Measurements from ENCODE around the gene FLNC. TPM values are rescaled to one million over a fixed set of nuclear protein-coding genes. Genes with fewer than 3 reads are reported as not detected.

FLNC gene
- total and polyA plus RNA-seq, 5 donors from 2014 or later = not detected

GRCh38 chr7:128840326-128841170 is 10.3 kb downstream of the FLNC start:
- no peak overlapping the region for H3K27ac Mint-ChIP-seq
- ATAC-seq (ENCODE audit: low read depth in 2 of 2) (no peak), DNase-seq (no peak)
- Histone ChIP-seq H3K36me3 (ENCODE audit: control insufficient read depth, insufficient read depth, low read length) (no peaks in the 10 kb centered on the region), H3K27me3 (ENCODE audit: control insufficient read depth, insufficient read depth, low read length) (no peaks in the 10 kb centered on the region), H3K4me1 (ENCODE audit: control insufficient read depth, insufficient read depth, low read length, poor library complexity, severe bottlenecking) (peaks cover 3% of the 10 kb centered on the region), H3K9me3 (ENCODE audit: control insufficient read depth in 2 of 2, low read length in 2 of 2) (no peaks in the 10 kb centered on the region), H3K4me3 (ENCODE audit: low read depth, low read length) (no peak overlapping the region), H3K27ac (ENCODE audit: insufficient read depth, low read length, poor library complexity, severe bottlenecking) (no peak overlapping the region)
- peaks cover 0 to 3% (median 0%) of the 10 kb centered on the region in 4 donors for H3K4me1 Mint-ChIP-seq
- H3K4me3 Mint-ChIP-seq = no peak overlapping the region
- H3K9me3 Mint-ChIP-seq = no peaks in the 10 kb centered on the region
- no peaks in the 10 kb centered on the region for H3K36me3 Mint-ChIP-seq
- no peaks in the 10 kb centered on the region for H3K27me3 Mint-ChIP-seq

GRCh38 chr7:128841171-128841690 is 11.0 kb downstream of the FLNC start:
- Mint-ChIP-seq H3K36me3 (no peaks in the 10 kb centered on the region), H3K27ac (peak overlapping the region in 1 of 3 donors; percentile 52), H3K27me3 (no peaks in the 10 kb centered on the region), H3K4me1 (peaks cover 0 to 3% (median 0%) of the 10 kb centered on the region in 4 donors), H3K4me3 (peak overlapping the region in 1 of 4 donors; percentile 27), H3K9me3 (no peaks in the 10 kb centered on the region)
- H3K9me3 ChIP-seq (ENCODE audit: control insufficient read depth in 2 of 2, low read length in 2 of 2) = no peaks in the 10 kb centered on the region
- H3K4me3 ChIP-seq (ENCODE audit: low read depth, low read length) = no peak overlapping the region
- no peak for ATAC-seq (ENCODE audit: low read depth in 2 of 2)
- H3K27ac ChIP-seq (ENCODE audit: insufficient read depth, low read length, poor library complexity, severe bottlenecking) = no peak overlapping the region
- peaks cover 3% of the 10 kb centered on the region for H3K4me1 ChIP-seq (ENCODE audit: control insufficient read depth, insufficient read depth, low read length, poor library complexity, severe bottlenecking)
- H3K36me3 ChIP-seq (ENCODE audit: control insufficient read depth, insufficient read depth, low read length) = no peaks in the 10 kb centered on the region
- no peaks in the 10 kb centered on the region for H3K27me3 ChIP-seq (ENCODE audit: control insufficient read depth, insufficient read depth, low read length)
- no peak for DNase-seq

GRCh38 chr7:128841921-128842673 is 11.9 kb downstream of the FLNC start:
- H3K4me1 ChIP-seq (ENCODE audit: control insufficient read depth, insufficient read depth, low read length, poor library complexity, severe bottlenecking) = peaks cover 3% of the 10 kb centered on the region
- H3K4me3 ChIP-seq (ENCODE audit: low read depth, low read length) = no peak overlapping the region
- H3K27ac Mint-ChIP-seq = no peak overlapping the region
- no peaks in the 10 kb centered on the region for H3K27me3 Mint-ChIP-seq
- peaks cover 0 to 3% (median 0%) of the 10 kb centered on the region in 4 donors for H3K4me1 Mint-ChIP-seq
- H3K9me3 Mint-ChIP-seq = no peaks in the 10 kb centered on the region
- no peak overlapping the region for H3K27ac ChIP-seq (ENCODE audit: insufficient read depth, low read length, poor library complexity, severe bottlenecking)
- H3K4me3 Mint-ChIP-seq = no peak overlapping the region
- no peaks in the 10 kb centered on the region for H3K9me3 ChIP-seq (ENCODE audit: control insufficient read depth in 2 of 2, low read length in 2 of 2)
- DNase-seq = peak; percentile 34 to 57 (median 37)
- H3K27me3 ChIP-seq (ENCODE audit: control insufficient read depth, insufficient read depth, low read length) = no peaks in the 10 kb centered on the region
- no peaks in the 10 kb centered on the region for H3K36me3 ChIP-seq (ENCODE audit: control insufficient read depth, insufficient read depth, low read length)
- ATAC-seq (ENCODE audit: low read depth in 2 of 2) = peak; percentile 41 to 50
- H3K36me3 Mint-ChIP-seq = no peaks in the 10 kb centered on the region

GRCh38 chr7:128842674-128843641 is 12.8 kb downstream of the FLNC start:
- H3K4me3 ChIP-seq (ENCODE audit: low read depth, low read length) = no peak overlapping the region
- peaks cover 3% of the 10 kb centered on the region for H3K4me1 ChIP-seq (ENCODE audit: control insufficient read depth, insufficient read depth, low read length, poor library complexity, severe bottlenecking)
- H3K27ac Mint-ChIP-seq = no peak overlapping the region
- H3K4me1 Mint-ChIP-seq = peaks cover 0 to 3% (median 0%) of the 10 kb centered on the region in 4 donors
- no peaks in the 10 kb centered on the region for H3K9me3 ChIP-seq (ENCODE audit: control insufficient read depth in 2 of 2, low read length in 2 of 2)
- DNase-seq (no peak), ATAC-seq (ENCODE audit: low read depth in 2 of 2) (no peak)
- no peaks in the 10 kb centered on the region for H3K27me3 Mint-ChIP-seq
- no peaks in the 10 kb centered on the region for H3K27me3 ChIP-seq (ENCODE audit: control insufficient read depth, insufficient read depth, low read length)
- no peak overlapping the region for H3K27ac ChIP-seq (ENCODE audit: insufficient read depth, low read length, poor library complexity, severe bottlenecking)
- no peaks in the 10 kb centered on the region for H3K36me3 ChIP-seq (ENCODE audit: control insufficient read depth, insufficient read depth, low read length)
- H3K4me3 Mint-ChIP-seq = no peak overlapping the region
- no peaks in the 10 kb centered on the region for H3K36me3 Mint-ChIP-seq
- H3K9me3 Mint-ChIP-seq = no peaks in the 10 kb centered on the region

- Histone ChIP-seq H3K4me1 (ENCODE audit: control insufficient read depth, insufficient read depth, low read length, poor library complexity, severe bottlenecking) (peaks cover 3% of the 10 kb centered on the region), H3K27ac (ENCODE audit: insufficient read depth, low read length, poor library complexity, severe bottlenecking) (no peak overlapping the region), H3K4me3 (ENCODE audit: low read depth, low read length) (no peak overlapping the region), H3K27me3 (ENCODE audit: control insufficient read depth, insufficient read depth, low read length) (no peaks in the 10 kb centered on the region), H3K9me3 (ENCODE audit: control insufficient read depth in 2 of 2, low read length in 2 of 2) (no peaks in the 10 kb centered on the region), H3K36me3 (ENCODE audit: control insufficient read depth, insufficient read depth, low read length) (no peaks in the 10 kb centered on the region)
- H3K27ac Mint-ChIP-seq = peak overlapping the region in 1 of 3 donors; percentile 60
- no peak for DNase-seq
- no peaks in the 10 kb centered on the region for H3K9me3 Mint-ChIP-seq
- no peaks in the 10 kb centered on the region for H3K36me3 Mint-ChIP-seq
- no peak for ATAC-seq (ENCODE audit: low read depth in 2 of 2)
- no peaks in the 10 kb centered on the region for H3K27me3 Mint-ChIP-seq
- H3K4me3 Mint-ChIP-seq = no peak overlapping the region
- peaks cover 0 to 3% (median 0%) of the 10 kb centered on the region in 4 donors for H3K4me1 Mint-ChIP-seq
Measured at GRCh38 chr7:128843938-128844621, 13.9 kb downstream of the FLNC start.

- no peak for DNase-seq
- no peaks in the 10 kb centered on the region for H3K9me3 Mint-ChIP-seq
- H3K36me3 Mint-ChIP-seq = no peaks in the 10 kb centered on the region
- no peak overlapping the region for H3K4me3 ChIP-seq (ENCODE audit: low read depth, low read length)
- no peaks in the 10 kb centered on the region for H3K9me3 ChIP-seq (ENCODE audit: control insufficient read depth in 2 of 2, low read length in 2 of 2)
- no peak for ATAC-seq (ENCODE audit: low read depth in 2 of 2)
- peaks cover 0 to 3% (median 0%) of the 10 kb centered on the region in 4 donors for H3K4me1 Mint-ChIP-seq
- peaks cover 3% of the 10 kb centered on the region for H3K4me1 ChIP-seq (ENCODE audit: control insufficient read depth, insufficient read depth, low read length, poor library complexity, severe bottlenecking)
- H3K4me3 Mint-ChIP-seq = no peak overlapping the region
- H3K27me3 Mint-ChIP-seq = no peaks in the 10 kb centered on the region
- H3K27ac ChIP-seq (ENCODE audit: insufficient read depth, low read length, poor library complexity, severe bottlenecking) = no peak overlapping the region
- H3K27me3 ChIP-seq (ENCODE audit: control insufficient read depth, insufficient read depth, low read length) = no peaks in the 10 kb centered on the region
- no peaks in the 10 kb centered on the region for H3K36me3 ChIP-seq (ENCODE audit: control insufficient read depth, insufficient read depth, low read length)
- peak overlapping the region in 1 of 3 donors; percentile 38 for H3K27ac Mint-ChIP-seq
Measured at GRCh38 chr7:128844777-128845311, 14.6 kb downstream of the FLNC start.

Measured in CD4-positive, CD25-positive, alpha-beta regulatory T cell (primary cell).